RWPE1 (cell line): Measurements from ENCODE around the gene TNS1.
A peak's percentile ranks its signal among the peaks of the same experiment; 100 is the strongest.

ENCODE experiments used
- CTCF ChIA-PET: fragments of 350-600 bp; sonication (Branson Sonifier 250); formaldehyde crosslinking; extraction: SDS; loops from one replicate; lab custom pipeline; 2021; lab: Yijun Ruan, JAX
- POLR2A ChIA-PET: fragments of 400-600 bp; formaldehyde crosslinking; extraction: SDS; loops from one replicate; lab custom pipeline; 2020; ENCODE audit warnings: antibody characterized with exemption; ENCODE audit not compliant: low non-redundant PET; lab: Yijun Ruan, JAX
- DNase-seq: peaks from one replicate; pipeline ENCODE4 v3.0.0; 2012; ENCODE audit warnings: low spot score
- H3K27ac ChIP-seq: fragments of 450-650 bp; 2 replicates; pipeline ENCODE4 v1.5.1; 2017
- CTCF ChIP-seq: fragments of 450-650 bp; conservative IDR thresholded peaks from 2 replicates; pipeline ENCODE4 v1.5.1; 2017; ENCODE audit warnings: low read depth, mild to moderate bottlenecking

TNS1 gene

GRCh38 chr2:217847115-217847514 is 155.7 kb downstream of the TNS1 start:
- no peak for DNase-seq
- peak overlapping the region; percentile 95 for H3K27ac ChIP-seq
- TF ChIP-seq CTCF, result no peak
- ChIA-PET POLR2A (no interaction called here), CTCF (interaction anchor here (0.9 kb wide), 1 partner anchor 61 kb away, joined by 3 read pairs; no protein-coding TSS in a partner anchor)

GRCh38 chr2:217846321-217846743 is 156.5 kb downstream of the TNS1 start:
- peak; percentile 51 for DNase-seq
- TF ChIP-seq CTCF, result no peak
- peak overlapping the region; percentile 95 for H3K27ac ChIP-seq
- ChIA-PET CTCF (interaction anchor here (0.9 kb wide), 1 partner anchor 61 kb away, joined by 3 read pairs; no protein-coding TSS in a partner anchor), POLR2A (no interaction called here)

- CTCF ChIA-PET, result interaction anchor here (0.6 kb wide), 1 partner anchor 126 kb away, joined by 3 read pairs; no protein-coding TSS in a partner anchor
- POLR2A ChIA-PET, result no interaction called here
- H3K27ac ChIP-seq, result no peak overlapping the region
- DNase-seq, result no peak
- no peak for TF ChIP-seq CTCF
Observed at GRCh38 chr2:217845301-217845700, 157.5 kb downstream of the TNS1 start.

- no peak overlapping the region for H3K27ac ChIP-seq
- CTCF ChIA-PET, result interaction anchor here (0.6 kb wide), 2 partner anchors 42 to 127 kb away, joined by 3 to 4 read pairs; no protein-coding TSS in a partner anchor
- no peak for TF ChIP-seq CTCF
- POLR2A ChIA-PET, result no interaction called here
- DNase-seq, result no peak
Observed at GRCh38 chr2:217844696-217845095, 158.1 kb downstream of the TNS1 start.

- no peak for TF ChIP-seq CTCF
- ChIA-PET CTCF (no interaction called here), POLR2A (no interaction called here)
- H3K27ac ChIP-seq, result no peak overlapping the region
- DNase-seq, result no peak
Observed at GRCh38 chr2:217843324-217843723, 159.5 kb downstream of the TNS1 start.

DNA sequence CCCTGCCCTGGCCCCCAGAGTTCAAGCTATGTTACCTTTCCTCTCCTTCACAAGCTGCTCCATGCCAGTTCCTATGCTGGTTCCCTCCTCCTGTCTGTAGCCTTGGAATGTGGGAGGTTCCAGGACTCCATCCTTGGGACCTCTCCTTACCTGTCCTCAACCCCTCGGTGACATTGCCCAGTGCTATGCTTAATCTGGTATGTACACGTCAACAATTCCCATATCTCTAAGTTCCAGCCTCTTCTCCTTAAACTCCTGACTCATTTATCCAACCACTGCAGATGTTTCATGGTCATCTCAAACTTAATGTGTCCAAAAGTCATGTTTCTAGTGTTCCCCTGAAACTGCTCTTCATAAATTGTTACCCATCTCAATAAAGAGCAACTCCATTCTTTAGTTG is 160.8 kb downstream of the TNS1 start:
- POLR2A ChIA-PET, result no interaction called here
- DNase-seq, result no peak
- no peak overlapping the region for H3K27ac ChIP-seq
- no peak for TF ChIP-seq CTCF
- CTCF ChIA-PET, result no interaction called here
